ENCODE results near the gene HCN4. TPM values are rescaled to one million over a fixed set of nuclear protein-coding genes. Genes with fewer than 3 reads are reported as not detected.

HCN4 gene
- total and polyA plus RNA-seq, 4 donors, result not detected

DNA sequence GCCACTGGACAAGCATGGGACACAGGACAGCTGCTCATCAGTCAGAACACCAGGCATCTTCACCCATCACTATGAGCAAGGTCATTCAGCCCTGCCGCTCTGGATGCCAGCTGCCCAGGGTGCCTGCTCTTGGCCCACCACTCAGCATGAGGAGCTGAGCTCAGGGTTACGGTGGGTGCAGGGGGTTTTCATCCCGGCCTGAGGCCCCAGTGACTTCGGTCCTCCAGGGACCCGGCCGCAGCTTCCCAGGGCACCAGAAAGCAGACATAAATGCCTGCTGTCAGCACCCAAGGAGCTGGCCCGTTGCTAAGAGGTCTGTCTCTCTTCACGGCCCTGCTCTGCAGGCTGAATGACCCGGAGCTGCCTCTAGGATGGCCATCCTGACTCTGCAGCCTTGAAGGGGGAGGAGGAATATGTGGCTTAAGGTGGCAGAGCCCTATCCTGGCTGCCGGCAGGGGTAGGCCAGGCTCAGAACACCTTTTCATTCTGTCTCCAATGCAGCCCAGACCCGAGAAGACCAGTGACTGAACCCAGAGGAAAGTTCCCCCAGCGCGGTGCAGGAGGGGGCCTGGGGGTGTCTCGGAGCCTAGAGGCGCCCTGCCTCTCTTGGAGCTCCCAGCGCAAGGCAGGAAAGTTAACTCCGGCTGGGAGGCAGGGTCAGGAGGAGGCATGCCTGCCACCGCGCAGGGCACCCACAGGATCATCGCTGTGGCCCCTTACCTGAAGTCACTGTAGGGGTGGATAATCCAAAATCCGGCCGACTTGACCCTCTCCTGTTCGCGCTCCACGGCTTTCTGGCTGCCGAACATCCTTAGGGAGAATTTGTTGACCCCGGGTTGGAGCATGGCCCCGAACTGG, 1.8 kb downstream of the HCN4 start:
- Histone ChIP-seq H3K27me3 (ENCODE audit: control insufficient read depth in 4 of 4, insufficient read depth in 4 of 4, low read length in 3 of 4) (peaks cover 2 to 7% (median 3%) of the 10 kb centered on the region in 4 donors), H3K4me1 (ENCODE audit: control insufficient read depth in 4 of 4, insufficient read depth in 4 of 4, low read length in 3 of 4) (peaks cover 2 to 18% (median 5%) of the 10 kb centered on the region in 4 donors), H3K4me3 (ENCODE audit: low read depth in 1 of 3, low read length in 3 of 3) (no peak overlapping the region), H3K9me3 (ENCODE audit: control insufficient read depth in 4 of 4, low read length in 3 of 4) (no peaks in the 10 kb centered on the region), H3K27ac (ENCODE audit: low read depth in 1 of 2, low read length in 2 of 2) (no peak overlapping the region), H3K9ac (ENCODE audit: low read depth in 1 of 2, low read length in 2 of 2) (no peak overlapping the region), H3K36me3 (ENCODE audit: control insufficient read depth in 4 of 4, insufficient read depth in 3 of 4, low read depth in 1 of 4, low read length in 3 of 4) (no peaks in the 10 kb centered on the region)
- WGBS, result 19% methylated on average over 28 of the region's 28 CpGs
- no peak for DNase-seq (ENCODE audit: low spot score)
- TF ChIP-seq, protein P1, sequence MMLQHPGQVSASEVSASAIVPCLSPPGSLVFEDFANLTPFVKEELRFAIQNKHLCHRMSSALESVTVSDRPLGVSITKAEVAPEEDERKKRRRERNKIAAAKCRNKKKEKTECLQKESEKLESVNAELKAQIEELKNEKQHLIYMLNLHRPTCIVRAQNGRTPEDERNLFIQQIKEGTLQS (IDR thresholded peaks at IDR 0.05), result no peak
- TF ChIP-seq, protein P2, sequence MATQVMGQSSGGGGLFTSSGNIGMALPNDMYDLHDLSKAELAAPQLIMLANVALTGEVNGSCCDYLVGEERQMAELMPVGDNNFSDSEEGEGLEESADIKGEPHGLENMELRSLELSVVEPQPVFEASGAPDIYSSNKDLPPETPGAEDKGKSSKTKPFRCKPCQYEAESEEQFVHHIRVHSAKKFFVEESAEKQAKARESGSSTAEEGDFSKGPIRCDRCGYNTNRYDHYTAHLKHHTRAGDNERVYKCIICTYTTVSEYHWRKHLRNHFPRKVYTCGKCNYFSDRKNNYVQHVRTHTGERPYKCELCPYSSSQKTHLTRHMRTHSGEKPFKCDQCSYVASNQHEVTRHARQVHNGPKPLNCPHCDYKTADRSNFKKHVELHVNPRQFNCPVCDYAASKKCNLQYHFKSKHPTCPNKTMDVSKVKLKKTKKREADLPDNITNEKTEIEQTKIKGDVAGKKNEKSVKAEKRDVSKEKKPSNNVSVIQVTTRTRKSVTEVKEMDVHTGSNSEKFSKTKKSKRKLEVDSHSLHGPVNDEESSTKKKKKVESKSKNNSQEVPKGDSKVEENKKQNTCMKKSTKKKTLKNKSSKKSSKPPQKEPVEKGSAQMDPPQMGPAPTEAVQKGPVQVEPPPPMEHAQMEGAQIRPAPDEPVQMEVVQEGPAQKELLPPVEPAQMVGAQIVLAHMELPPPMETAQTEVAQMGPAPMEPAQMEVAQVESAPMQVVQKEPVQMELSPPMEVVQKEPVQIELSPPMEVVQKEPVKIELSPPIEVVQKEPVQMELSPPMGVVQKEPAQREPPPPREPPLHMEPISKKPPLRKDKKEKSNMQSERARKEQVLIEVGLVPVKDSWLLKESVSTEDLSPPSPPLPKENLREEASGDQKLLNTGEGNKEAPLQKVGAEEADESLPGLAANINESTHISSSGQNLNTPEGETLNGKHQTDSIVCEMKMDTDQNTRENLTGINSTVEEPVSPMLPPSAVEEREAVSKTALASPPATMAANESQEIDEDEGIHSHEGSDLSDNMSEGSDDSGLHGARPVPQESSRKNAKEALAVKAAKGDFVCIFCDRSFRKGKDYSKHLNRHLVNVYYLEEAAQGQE (IDR thresholded peaks at IDR 0.05), result no peak
- TF ChIP-seq, protein P3, sequence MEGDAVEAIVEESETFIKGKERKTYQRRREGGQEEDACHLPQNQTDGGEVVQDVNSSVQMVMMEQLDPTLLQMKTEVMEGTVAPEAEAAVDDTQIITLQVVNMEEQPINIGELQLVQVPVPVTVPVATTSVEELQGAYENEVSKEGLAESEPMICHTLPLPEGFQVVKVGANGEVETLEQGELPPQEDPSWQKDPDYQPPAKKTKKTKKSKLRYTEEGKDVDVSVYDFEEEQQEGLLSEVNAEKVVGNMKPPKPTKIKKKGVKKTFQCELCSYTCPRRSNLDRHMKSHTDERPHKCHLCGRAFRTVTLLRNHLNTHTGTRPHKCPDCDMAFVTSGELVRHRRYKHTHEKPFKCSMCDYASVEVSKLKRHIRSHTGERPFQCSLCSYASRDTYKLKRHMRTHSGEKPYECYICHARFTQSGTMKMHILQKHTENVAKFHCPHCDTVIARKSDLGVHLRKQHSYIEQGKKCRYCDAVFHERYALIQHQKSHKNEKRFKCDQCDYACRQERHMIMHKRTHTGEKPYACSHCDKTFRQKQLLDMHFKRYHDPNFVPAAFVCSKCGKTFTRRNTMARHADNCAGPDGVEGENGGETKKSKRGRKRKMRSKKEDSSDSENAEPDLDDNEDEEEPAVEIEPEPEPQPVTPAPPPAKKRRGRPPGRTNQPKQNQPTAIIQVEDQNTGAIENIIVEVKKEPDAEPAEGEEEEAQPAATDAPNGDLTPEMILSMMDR (IDR thresholded peaks at IDR 0.05; ENCODE audit: low read depth, low read length, missing input control), result no peak

DNA sequence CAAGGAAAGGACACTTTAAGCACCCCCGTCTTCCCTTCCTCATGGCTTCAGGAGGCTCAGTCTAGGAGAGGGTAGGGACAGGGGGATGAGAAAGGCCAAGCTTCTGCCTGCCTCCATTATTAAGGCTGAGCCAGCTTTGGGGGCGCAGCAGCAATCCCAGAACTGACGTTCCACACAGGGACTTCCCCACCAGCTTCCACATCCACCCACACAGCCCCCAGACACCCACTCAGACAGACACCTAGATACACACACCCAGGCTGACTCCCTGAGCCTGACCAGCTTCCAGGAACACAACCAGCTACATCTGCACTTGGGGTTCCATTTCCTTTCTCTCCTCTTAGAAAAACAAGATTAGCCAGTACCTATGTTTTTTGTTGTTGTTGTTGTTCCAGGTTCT, 4.7 kb downstream of the HCN4 start:
- Histone ChIP-seq H3K9ac (ENCODE audit: low read depth in 1 of 2, low read length in 2 of 2) (no peak overlapping the region), H3K4me3 (ENCODE audit: low read depth in 1 of 3, low read length in 3 of 3) (no peak overlapping the region), H3K9me3 (ENCODE audit: control insufficient read depth in 4 of 4, low read length in 3 of 4) (no peaks in the 10 kb centered on the region), H3K27ac (ENCODE audit: low read depth in 1 of 2, low read length in 2 of 2) (no peak overlapping the region), H3K36me3 (ENCODE audit: control insufficient read depth in 4 of 4, insufficient read depth in 3 of 4, low read depth in 1 of 4, low read length in 3 of 4) (no peaks in the 10 kb centered on the region), H3K27me3 (ENCODE audit: control insufficient read depth in 4 of 4, insufficient read depth in 4 of 4, low read length in 3 of 4) (peaks cover 0 to 6% (median 4%) of the 10 kb centered on the region in 4 donors), H3K4me1 (ENCODE audit: control insufficient read depth in 4 of 4, insufficient read depth in 4 of 4, low read length in 3 of 4) (peaks cover 2 to 18% (median 5%) of the 10 kb centered on the region in 4 donors)
- WGBS, result 79% methylated on average over 3 of the region's 3 CpGs
- TF ChIP-seq, protein P2 (IDR thresholded peaks at IDR 0.05), result no peak
- TF ChIP-seq RAD21 (IDR thresholded peaks at IDR 0.05) (no peak), HNF4G (IDR thresholded peaks at IDR 0.05) (no peak), TAF1 (conservative IDR thresholded peaks at IDR 0.05) (no peak), EGR1 (IDR thresholded peaks at IDR 0.05; ENCODE audit: low read depth in 2 of 2) (no peak), JUND (IDR thresholded peaks at IDR 0.05) (no peak), YY1 (IDR thresholded peaks at IDR 0.05) (no peak)
- TF ChIP-seq, protein P4, sequence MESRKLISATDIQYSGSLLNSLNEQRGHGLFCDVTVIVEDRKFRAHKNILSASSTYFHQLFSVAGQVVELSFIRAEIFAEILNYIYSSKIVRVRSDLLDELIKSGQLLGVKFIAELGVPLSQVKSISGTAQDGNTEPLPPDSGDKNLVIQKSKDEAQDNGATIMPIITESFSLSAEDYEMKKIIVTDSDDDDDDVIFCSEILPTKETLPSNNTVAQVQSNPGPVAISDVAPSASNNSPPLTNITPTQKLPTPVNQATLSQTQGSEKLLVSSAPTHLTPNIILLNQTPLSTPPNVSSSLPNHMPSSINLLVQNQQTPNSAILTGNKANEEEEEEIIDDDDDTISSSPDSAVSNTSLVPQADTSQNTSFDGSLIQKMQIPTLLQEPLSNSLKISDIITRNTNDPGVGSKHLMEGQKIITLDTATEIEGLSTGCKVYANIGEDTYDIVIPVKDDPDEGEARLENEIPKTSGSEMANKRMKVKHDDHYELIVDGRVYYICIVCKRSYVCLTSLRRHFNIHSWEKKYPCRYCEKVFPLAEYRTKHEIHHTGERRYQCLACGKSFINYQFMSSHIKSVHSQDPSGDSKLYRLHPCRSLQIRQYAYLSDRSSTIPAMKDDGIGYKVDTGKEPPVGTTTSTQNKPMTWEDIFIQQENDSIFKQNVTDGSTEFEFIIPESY (IDR thresholded peaks at IDR 0.05), result no peak
- TF ChIP-seq, protein P1 (IDR thresholded peaks at IDR 0.05), result no peak
- TF ChIP-seq, protein P3 (IDR thresholded peaks at IDR 0.05; ENCODE audit: low read depth, low read length, missing input control), result no peak
- DNase-seq (ENCODE audit: low spot score), result no peak
